Activated naive CD4-positive, alpha-beta T cell treated with anti-CD3 and anti-CD28 coated beads, Interleukin-2, amount 50 U/mL, for 72 hours (primary cell): Measurements from ENCODE around the gene TMEM179B. TPM values are rescaled to one million over a fixed set of nuclear protein-coding genes. Genes with fewer than 3 reads are reported as not detected.
"Not testable (repeated sequence)": the region's sequence is repeated elsewhere in the genome, so short reads cannot be mapped to it uniquely, and the experiment has no call there.

Experiments
- ATAC-seq, 2 donors: fragments of 150-1000 bp; cut with Tn5 transposase; 2 replicates each; pipeline ENCODE4 v1.10.0; 2021; ENCODE audit warnings: mild to moderate bottlenecking in 2 of 2, moderate library complexity in 2 of 2
- DNase-seq, 2 donors: peaks; one replicate each; pipeline ENCODE4 v3.0.0; 2021 to 2022; ENCODE audit warnings: low spot score in 2 of 2
- H3K27ac Mint-ChIP-seq, 2 donors: one replicate each; pipeline ENCODE4 v1.8.0; 2022; ENCODE audit warnings: mild to moderate bottlenecking in 2 of 2, mixed read lengths in 2 of 2
- H3K36me3 Mint-ChIP-seq, 2 donors: one replicate each; pipeline ENCODE4 v1.8.0; 2022; ENCODE audit warnings: mixed read lengths in 2 of 2
- H3K9me3 Mint-ChIP-seq, 2 donors: one replicate each; pipeline ENCODE4 v1.8.0; 2022; ENCODE audit warnings: mixed read lengths in 2 of 2
- total RNA-seq, 2 donors: library from RNA; stranded (reverse); gene quantifications; one replicate each; pipeline ENCODE4 v1.2.3, GENCODE V29; 2022

TMEM179B gene
- total RNA-seq, 2 donors from 2014 or later, result 19.5 to 20.9 TPM

GRCh38 chr11:62806611-62807121 lies 19.5 kb downstream of the TMEM179B start:
- DNase-seq (no peak), ATAC-seq (no peak)
- peaks cover 24 to 30% of the 10 kb centered on the region in 2 donors for H3K36me3 Mint-ChIP-seq
- H3K27ac Mint-ChIP-seq, result peak overlapping the region in 1 of 2 donors; percentile 98
- no peaks in the 10 kb centered on the region for H3K9me3 Mint-ChIP-seq

DNA sequence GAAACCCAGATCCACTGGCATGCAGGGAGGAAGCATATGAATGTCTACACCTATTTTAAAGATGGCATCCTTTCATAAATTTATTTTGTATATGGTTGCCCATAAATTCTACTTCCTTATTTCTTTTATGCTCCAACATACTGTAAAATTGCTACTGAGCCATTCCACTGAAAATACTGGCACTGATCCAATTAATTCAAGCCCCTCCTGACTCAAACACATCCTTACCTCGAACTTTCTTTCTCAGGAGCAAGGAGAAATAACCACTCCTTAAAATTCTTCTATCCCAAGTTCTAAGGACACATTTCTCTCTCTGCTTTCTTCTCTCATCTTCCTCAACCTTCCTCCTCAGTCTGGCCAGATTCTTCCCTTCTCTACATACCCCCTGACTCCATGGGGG lies 23.5 kb downstream of the TMEM179B start:
- H3K27ac Mint-ChIP-seq, result no peak overlapping the region
- H3K9me3 Mint-ChIP-seq, result no peaks in the 10 kb centered on the region
- DNase-seq (no peak), ATAC-seq (no peak)
- H3K36me3 Mint-ChIP-seq, result no peaks in the 10 kb centered on the region

DNA sequence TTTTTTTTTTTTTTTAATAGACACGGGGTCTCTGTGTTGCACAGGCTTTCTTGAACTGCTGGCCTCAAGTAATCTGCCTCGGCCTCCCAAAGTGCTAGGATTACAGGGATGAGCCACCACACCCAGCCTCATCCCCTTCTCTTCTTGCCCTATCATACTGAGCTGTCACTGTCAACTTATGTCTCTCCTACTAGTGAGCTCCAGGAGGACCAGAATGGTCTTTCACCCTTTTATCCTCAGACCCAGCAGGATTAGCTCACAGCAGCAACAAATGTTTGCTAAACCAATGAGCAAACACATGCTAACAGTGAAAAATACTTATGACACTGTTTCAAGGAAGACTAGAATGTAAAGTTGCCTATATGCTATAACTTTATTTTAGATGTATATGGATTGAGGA lies 24.5 kb downstream of the TMEM179B start:
- DNase-seq, result no peak
- no peak overlapping the region for H3K27ac Mint-ChIP-seq

GRCh38 chr11:62816557-62816956 lies 29.4 kb downstream of the TMEM179B start:
- no peak overlapping the region for H3K27ac Mint-ChIP-seq
- ATAC-seq, result no peak
- H3K36me3 Mint-ChIP-seq, result no peaks in the 10 kb centered on the region
- H3K9me3 Mint-ChIP-seq, result no peaks in the 10 kb centered on the region
- no peak for DNase-seq

More for the DNA sequence above, 24.5 kb downstream of the TMEM179B start:
- Mint-ChIP-seq H3K9me3 (no peaks in the 10 kb centered on the region), H3K36me3 (no peaks in the 10 kb centered on the region)
- ATAC-seq, result no peak

GRCh38 chr11:62817129-62817528 lies 29.9 kb downstream of the TMEM179B start:
- no peaks in the 10 kb centered on the region for H3K9me3 Mint-ChIP-seq
- peak overlapping the region in 1 of 2 donors; percentile 52 for H3K27ac Mint-ChIP-seq
- DNase-seq (no peak), ATAC-seq (no peak)
- H3K36me3 Mint-ChIP-seq, result no peaks in the 10 kb centered on the region

GRCh38 chr11:62823677-62824076 lies 36.5 kb downstream of the TMEM179B start:
- Mint-ChIP-seq H3K9me3 (no peaks in the 10 kb centered on the region), H3K36me3 (peaks cover 5 to 8% of the 10 kb centered on the region in 2 donors), H3K27ac (peak overlapping the region; percentile 24 to 88)
- DNase-seq (no peak), ATAC-seq (no peak)

GRCh38 chr11:62828130-62828529 lies 40.9 kb downstream of the TMEM179B start:
- DNase-seq, H3K9me3 Mint-ChIP-seq, H3K27ac Mint-ChIP-seq, ATAC-seq: not testable (repeated sequence)
- peaks cover 5 to 13% of the 10 kb centered on the region in 2 donors for H3K36me3 Mint-ChIP-seq

DNA sequence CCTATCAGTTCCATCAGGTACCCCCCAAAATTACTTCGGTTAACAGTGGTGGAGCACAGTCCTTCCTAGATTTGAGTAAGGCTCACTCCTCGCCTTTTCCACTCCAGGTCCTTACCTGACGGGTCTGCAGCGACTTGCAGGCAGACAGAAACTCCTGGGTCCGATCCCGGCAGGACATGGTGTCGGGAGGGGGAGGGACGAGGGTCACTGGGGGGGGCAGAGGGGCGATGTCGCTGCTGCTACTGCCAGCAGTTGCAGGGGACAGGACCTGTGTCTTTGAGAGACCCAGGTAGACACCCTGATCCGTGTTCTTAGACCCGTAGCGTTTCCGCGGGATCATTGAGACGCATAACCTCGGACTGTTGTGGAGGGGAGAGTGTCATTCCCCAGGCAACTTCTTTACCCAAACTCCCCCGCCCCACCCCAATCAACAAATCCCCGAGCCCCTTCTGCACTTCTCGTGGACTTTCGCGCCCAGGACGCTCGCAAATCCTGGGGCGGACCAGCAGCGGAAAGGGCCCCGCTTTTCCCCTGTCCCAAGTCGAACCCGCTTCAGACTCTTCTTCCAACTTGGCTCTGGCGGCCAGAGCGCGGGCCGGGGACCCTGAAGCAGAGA lies 43.8 kb downstream of the TMEM179B start:
- DNase-seq (no peak), ATAC-seq (no peak)
- peaks cover 4 to 11% of the 10 kb centered on the region in 2 donors for H3K36me3 Mint-ChIP-seq
- no peaks in the 10 kb centered on the region for H3K9me3 Mint-ChIP-seq
- H3K27ac Mint-ChIP-seq, result peak overlapping the region; percentile 95 to 100

DNA sequence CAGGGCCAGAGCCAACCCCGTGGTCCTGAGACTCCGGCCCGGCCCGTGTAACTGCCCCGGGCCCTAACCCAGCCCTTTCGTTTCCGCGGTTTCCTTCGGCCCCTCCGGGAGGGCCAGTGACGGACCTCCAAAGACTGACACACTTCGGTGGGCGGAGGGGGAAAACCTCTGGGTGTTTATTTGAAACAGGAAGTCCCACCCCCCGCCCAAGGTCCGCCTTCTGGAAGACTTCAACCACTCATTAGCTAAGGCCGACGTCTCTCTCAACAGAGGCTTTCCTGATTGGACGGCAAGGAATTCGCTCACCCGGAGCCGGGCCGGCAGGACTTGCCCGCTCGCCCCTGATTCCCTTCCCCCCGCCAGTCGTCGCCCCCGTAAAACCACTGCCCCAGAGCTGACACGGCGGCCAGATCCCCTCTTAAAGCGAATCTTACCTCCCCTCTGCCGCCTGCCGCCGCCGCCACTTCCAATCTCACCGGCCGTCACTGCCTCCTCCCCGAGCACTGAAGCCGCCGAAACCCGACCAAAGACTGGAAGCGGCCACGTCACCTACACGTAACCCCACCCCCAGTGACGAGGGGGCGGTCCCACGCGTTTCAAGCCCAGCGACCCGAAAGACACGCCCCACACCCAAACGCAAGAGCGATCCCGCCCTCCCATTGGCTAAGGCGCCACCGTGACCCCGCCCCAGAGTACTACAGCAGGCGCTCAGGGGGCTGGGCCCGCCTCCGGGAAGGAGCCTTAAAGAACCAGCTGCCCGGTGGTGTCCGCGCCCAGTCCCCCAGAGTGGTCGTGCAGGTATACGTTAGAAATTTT lies 44.5 kb downstream of the TMEM179B start, which contains the start of gene STX5:
Gene STX5 (minus strand): TSS at position 532 of the 816 bp plus-strand sequence. CDS start 808 bp downstream, outside the sequence.
- peak; percentile 99 for DNase-seq
- Mint-ChIP-seq H3K36me3 (peaks cover 4 to 11% of the 10 kb centered on the region in 2 donors), H3K9me3 (no peaks in the 10 kb centered on the region), H3K27ac (peak within 1 kb of the TSS; percentile 95 to 100)
- peak; percentile 91 to 92 for ATAC-seq

GRCh38 chr11:62832336-62833234 lies 45.4 kb downstream of the TMEM179B start, which contains the start of gene TEX54:
TSS of gene TEX54 (minus strand) at chr11:62832841.
- peak within 1 kb of the TSS; percentile 95 to 100 for H3K27ac Mint-ChIP-seq
- ATAC-seq (peak; percentile 0 to 1), DNase-seq (peak in 1 of 2 donors; percentile 20)
- peaks cover 8 to 15% of the 10 kb centered on the region in 2 donors for H3K36me3 Mint-ChIP-seq
- no peaks in the 10 kb centered on the region for H3K9me3 Mint-ChIP-seq

GRCh38 chr11:62835336-62835735 lies 48.1 kb downstream of the TMEM179B start:
- peaks cover 22 to 31% of the 10 kb centered on the region in 2 donors for H3K36me3 Mint-ChIP-seq
- no peak overlapping the region for H3K27ac Mint-ChIP-seq
- DNase-seq (no peak), ATAC-seq (no peak)
- H3K9me3 Mint-ChIP-seq, result no peaks in the 10 kb centered on the region

GRCh38 chr11:62839050-62839945 lies 52.1 kb downstream of the TMEM179B start, which contains the start of gene WDR74:
TSS of gene WDR74 (minus strand) at chr11:62839590. CDS start at chr11:62839570, 20 bp downstream.
- DNase-seq (peak; percentile 81 to 90), ATAC-seq (peak; percentile 45 to 50)
- H3K9me3 Mint-ChIP-seq, result no peaks in the 10 kb centered on the region
- peak within 1 kb of the TSS in 1 of 2 donors; percentile 87 for H3K27ac Mint-ChIP-seq
- H3K36me3 Mint-ChIP-seq, result peaks cover 18 to 19% of the 10 kb centered on the region in 2 donors
